ENCODE results near the gene YRDC. TPM values are rescaled to one million over a fixed set of nuclear protein-coding genes. Genes with fewer than 3 reads are reported as not detected.

The YRDC gene, protein sequence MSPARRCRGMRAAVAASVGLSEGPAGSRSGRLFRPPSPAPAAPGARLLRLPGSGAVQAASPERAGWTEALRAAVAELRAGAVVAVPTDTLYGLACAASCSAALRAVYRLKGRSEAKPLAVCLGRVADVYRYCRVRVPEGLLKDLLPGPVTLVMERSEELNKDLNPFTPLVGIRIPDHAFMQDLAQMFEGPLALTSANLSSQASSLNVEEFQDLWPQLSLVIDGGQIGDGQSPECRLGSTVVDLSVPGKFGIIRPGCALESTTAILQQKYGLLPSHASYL
- 10.3 and 12.4 TPM in 2 replicates for total RNA-seq

GRCh38 chr1:37807555-37808368, at the start of gene YRDC, which contains the start of gene C1orf122:
Gene YRDC (minus strand): TSS chr1:37808208. CDS start chr1:37808180, 28 bp downstream.
Gene C1orf122 (plus strand): TSS chr1:37807790. CDS start chr1:37808405, 615 bp downstream.

DNA sequence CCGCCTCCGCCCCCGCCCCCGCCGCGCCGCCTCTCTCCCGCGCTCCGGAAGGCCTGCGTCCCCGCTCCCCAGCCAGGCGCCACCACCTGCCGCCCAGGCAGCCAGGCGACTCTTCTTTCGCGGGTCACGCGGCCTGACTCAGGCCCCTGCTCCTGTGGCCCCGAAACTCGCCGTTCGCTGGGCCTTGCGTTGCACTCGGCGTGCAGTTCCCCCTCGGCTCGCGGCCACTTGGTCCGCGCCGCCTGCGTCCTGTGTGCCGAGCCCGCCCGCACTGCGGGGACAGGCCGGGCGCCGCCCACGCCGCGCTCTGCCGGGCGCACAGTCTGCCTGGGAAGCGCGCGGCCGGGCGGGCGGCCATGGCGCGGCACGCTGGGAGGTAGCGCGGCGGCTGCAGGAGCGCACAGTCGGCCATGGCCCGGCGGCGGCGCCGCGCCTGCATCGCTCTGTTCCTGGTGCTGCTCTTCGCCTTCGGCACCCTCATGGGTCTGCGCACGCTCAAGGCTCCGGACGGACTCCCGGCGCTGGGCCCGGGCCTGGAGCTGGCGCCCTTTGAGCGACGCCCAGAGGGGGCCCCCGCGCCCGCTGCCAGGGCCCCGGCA, 14.1 kb downstream of the YRDC start, which contains the start of gene MANEAL:
Gene MANEAL (plus strand): TSS at position 75 of the 599 bp plus-strand sequence. CDS start 336 bp downstream, at position 411.

DNA sequence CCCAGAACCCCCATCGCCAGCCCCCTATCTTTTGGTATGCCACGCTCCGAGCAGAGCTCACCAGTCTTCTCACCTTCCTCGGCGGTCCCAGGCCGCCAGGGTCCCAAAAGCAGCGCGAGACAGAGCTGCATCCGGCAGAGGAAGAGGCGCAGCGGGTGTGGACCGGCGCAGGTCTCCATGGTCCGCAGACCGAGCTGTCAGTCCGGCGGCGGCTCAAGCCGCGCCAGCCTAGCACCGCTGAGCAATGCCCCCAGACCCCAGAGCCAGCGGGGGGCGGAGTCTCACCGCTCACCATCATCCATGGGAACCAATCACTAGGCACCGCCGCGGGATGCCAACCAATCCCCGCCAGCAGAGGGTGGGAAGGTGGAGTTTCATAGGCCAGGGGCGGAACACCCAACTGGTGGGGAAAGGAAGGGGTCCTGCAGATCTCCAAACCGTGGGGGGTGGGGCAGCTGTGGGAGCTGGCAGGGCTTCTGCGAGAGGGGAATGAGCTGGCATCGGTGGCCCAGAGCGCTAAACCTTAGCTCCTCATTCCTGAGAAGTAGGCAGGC, 43.0 kb downstream of the YRDC start, which contains the start of gene EPHA10:
Gene EPHA10 (minus strand): TSS at position 233 of the 554 bp plus-strand sequence. CDS start 54 bp downstream, at position 179.

Other genes with a start within 250 kb of the YRDC start
- 79.1 and 111 TPM in 2 replicates for gene GNL2, start 212.3 kb downstream of the YRDC start, total RNA-seq
- gene RSPO1, start 173.3 kb downstream of the YRDC start, total RNA-seq: 0.06 TPM in 1 of 2 replicates, not detected in the other
- gene CDCA8, start 115.7 kb downstream of the YRDC start, total RNA-seq: 4.5 and 6.1 TPM in 2 replicates
- gene EPHA10, start 43.1 kb downstream of the YRDC start, total RNA-seq: not detected in 2 replicates
- gene MANEAL, start 14.4 kb downstream of the YRDC start, total RNA-seq: 0.99 and 2.2 TPM in 2 replicates
- 23.1 and 26.7 TPM in 2 replicates for gene C1orf122, start 418 bp downstream of the YRDC start, total RNA-seq
- 2.5 and 3.4 TPM in 2 replicates for gene MTF1, start 51.4 kb upstream of the YRDC start, total RNA-seq
- gene INPP5B, start 138.8 kb upstream of the YRDC start, total RNA-seq: 27.4 and 30.4 TPM in 2 replicates
- 105 and 109 TPM in 2 replicates for gene SF3A3, start 181.8 kb upstream of the YRDC start, total RNA-seq
- 8.9 and 10.6 TPM in 2 replicates for gene FHL3, start 197.3 kb upstream of the YRDC start, total RNA-seq
- gene UTP11, start 204.5 kb upstream of the YRDC start, total RNA-seq: 36.2 and 38.3 TPM in 2 replicates
- gene POU3F1, start 238.6 kb upstream of the YRDC start, total RNA-seq: not detected in 2 replicates

All from aortic smooth muscle cell (primary cell).